ENCODE data around the gene SLC30A7.

GRCh38 chr1:100883963-100884362, 11.9 kb upstream of the SLC30A7 start:
- TF ChIP-seq POLR2A (IDR thresholded peaks at IDR 0.05) (no peak), CTCF (IDR thresholded peaks at IDR 0.05) (no peak)

Measured in right lobe of liver (tissue), 4 donors.